Heart left ventricle (tissue), 16 donors: ENCODE data around the gene MED12L. TPM values are rescaled to one million over a fixed set of nuclear protein-coding genes. Genes with fewer than 3 reads are reported as not detected.
A peak's percentile ranks its signal among the peaks of the same experiment; 100 is the strongest.

Experiments used
- ATAC-seq, 4 donors: fragments of 200-7000 bp; cut with Tn5 transposase; one replicate each; pipeline ENCODE4 v1.9.1; 2020 to 2022; ENCODE audit warnings: moderate library complexity in 4 of 4, mild to moderate bottlenecking in 3 of 4, moderate number of reproducible peaks in 1 of 4
- DNase-seq, 5 donors: peaks; one replicate each; pipeline ENCODE4 v3.0.0-alpha.2; 2020
- H3K27ac ChIP-seq, 12 donors: fragments of 200-600 bp; sonication (generic) in 4 of 12; one replicate each; pipeline versions ENCODE4 v1.5.0 to v1.8.0; 2016 to 2022; ENCODE audit warnings: mild to moderate bottlenecking in 2 of 12
- H3K27me3 ChIP-seq, 9 donors: fragments of 200-600 bp; sonication (generic) in 2 of 9; one replicate each; pipeline versions ENCODE4 v1.5.1 to v1.8.0; 2016 to 2022; ENCODE audit warnings: mild to moderate bottlenecking in 3 of 9
- H3K36me3 ChIP-seq, 9 donors: fragments of 200-600 bp; sonication (generic) in 2 of 9; one replicate each; pipeline versions ENCODE4 v1.5.0 to v1.8.0; 2018 to 2022; ENCODE audit warnings: mild to moderate bottlenecking in 2 of 9
- H3K4me1 ChIP-seq, 12 donors: fragments of 200-600 bp; sonication (generic) in 4 of 12; one replicate each; pipeline versions ENCODE4 v1.5.0 to v1.8.0; 2016 to 2022; ENCODE audit warnings: mild to moderate bottlenecking in 3 of 12
- H3K4me3 ChIP-seq, 12 donors: fragments of 200-600 bp; sonication (generic) in 4 of 12; one replicate each; pipeline versions ENCODE4 v1.5.0 to v1.8.0; 2017 to 2022; ENCODE audit warnings: mild to moderate bottlenecking in 9 of 12, moderate library complexity in 4 of 12
- H3K9me3 ChIP-seq, 12 donors: fragments of 200-600 bp; sonication (generic) in 4 of 12; one replicate each; pipeline versions ENCODE4 v1.5.0 to v1.8.0; 2016 to 2022; ENCODE audit warnings: mild to moderate bottlenecking in 1 of 12
- CTCF ChIP-seq, 12 donors: fragments of 200-600 bp; sonication (generic) in 4 of 12; IDR thresholded peaks; one replicate each; pipeline versions ENCODE4 v1.5.0 to v1.8.0; 2018 to 2022; ENCODE audit warnings: antibody characterized with exemption in 12 of 12, mild to moderate bottlenecking in 5 of 12
- POLR2A ChIP-seq, 2 donors: fragments of 450-650 bp; IDR thresholded peaks; one replicate each; pipeline ENCODE4 v1.6.1; 2017; ENCODE audit warnings: antibody characterized with exemption in 2 of 2, mild to moderate bottlenecking in 2 of 2, moderate library complexity in 2 of 2
- WGBS, 4 donors: extraction: QIAGEN DNeasy Blood & Tissue Kit in 2 of 4; methylation state at CpG; one replicate each; pipeline versions ENCODE4 v1.1.5 to v1.1.7; 2013 to 2018; 5-methylcytosine and 5-hydroxymethylcytosine counted together
- intact Hi-C, 10 donors: fragments of 100-400 bp; cut with DNase I; formaldehyde crosslinking; loops; one replicate each; pipeline versions ENCODE4 v1.11.1 to v1.14.2; 2022
- polyA plus RNA-seq, 2 donors: library from polyadenylated mRNA; stranded (reverse); fragments of 200-250 nt; gene quantifications; one replicate each; pipeline ENCODE4 v1.2.3, GENCODE V29; 2013
- total RNA-seq, 9 donors: library from RNA; depleted of rRNA in 2 of 9; stranded (reverse); fragments of >200 nt in 2 of 9; fragmentation: NEBNext Ultra II Directional in 3 of 9; extraction: Animal tissue kit (Norgen Biotek cat#: 25700) in 3 of 9; gene quantifications; one replicate each; pipeline versions ENCODE4 v1.1.0 to v1.2.4, GENCODE V29; 2016 to 2023
- donor health status: ischemic (EF 13 %, LVEDD 7.1; RV severe dilation, severe dysfunction).
- donor health status: healthy with polysubstance abuse.
- donor health status: DM: no; HTN: yes; CAD: no.
- donor health status: DM: no; HTN: no; CAD: no.
- donor health status: ischemic (EF 25% LVEDD 6.9; RV normal size, moderate dysfunction).
- donor health status: ischemic (EF 25% LVEDD 5.7; RV mildly dilated, moderate dysfunction).
- donor health status: healthy.
- donor health status: DM: yes; HTN: yes; CAD: no.
- donor health status: ischemic (EF 35%, LVEDD 5.7; RV mildly dilated, moderate dysfunction).
- donor health status: nonischemic (EF 11% LVEDD 7.7; RV severe dilation, severe dysfunction).
- donor health status: DM: yes; HTN: yes; CAD: no.
- donor health status: PGD.
- donor health status: ischemic (EF 29% LVEDD 5.4; RV normal size, mild dysfunction).
- donor health status: nonischemic (EF 23%, LVEDD 6.1; RV moderate dilation, normal function).

Gene MED12L
- total and polyA plus RNA-seq, 11 donors: 0.06 to 2.1 (median 0.39) TPM

DNA sequence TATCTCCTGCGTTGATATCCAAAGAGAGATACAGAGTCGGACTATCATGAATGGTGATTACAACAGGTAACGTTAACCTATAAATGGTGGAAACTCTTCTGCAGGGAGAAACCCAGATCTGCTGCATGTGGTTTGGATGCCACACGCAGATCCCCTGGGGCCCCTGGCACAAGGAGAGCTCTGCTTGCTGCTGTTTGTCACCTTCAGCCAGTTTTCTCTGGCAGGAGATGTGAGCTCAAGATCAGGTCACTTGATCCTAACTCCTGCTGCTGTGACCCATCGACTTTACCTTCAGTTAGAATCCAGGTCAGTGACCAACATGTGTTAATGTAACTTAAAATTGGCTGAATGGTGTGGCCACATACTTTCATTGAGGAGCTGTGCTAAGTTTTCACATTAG lies 141.4 kb downstream of the MED12L start:
- no peaks in the 10 kb centered on the region for H3K9me3 ChIP-seq
- peaks cover 0 to 46% (median 14%) of the 10 kb centered on the region in 12 donors for H3K4me1 ChIP-seq
- ATAC-seq: no peak
- no peak for DNase-seq
- no peak overlapping the region for H3K27ac ChIP-seq
- no peaks in the 10 kb centered on the region for H3K27me3 ChIP-seq
- 77 to 87% (median 85%) methylated on average over 5 of the region's 5 CpGs for WGBS, 4 donors
- intact Hi-C loops: loop anchor here (1.0 to 10.0 kb wide), 13 partner anchors 55 to 690 kb away; partner anchors contain the start of gene P2RY13 (in 1 of the 10)
- TF ChIP-seq CTCF (IDR thresholded peaks at IDR 0.05) (no peak), POLR2A (IDR thresholded peaks at IDR 0.05) (no peak)
- no peaks in the 10 kb centered on the region for H3K36me3 ChIP-seq
- no peak overlapping the region for H3K4me3 ChIP-seq

DNA sequence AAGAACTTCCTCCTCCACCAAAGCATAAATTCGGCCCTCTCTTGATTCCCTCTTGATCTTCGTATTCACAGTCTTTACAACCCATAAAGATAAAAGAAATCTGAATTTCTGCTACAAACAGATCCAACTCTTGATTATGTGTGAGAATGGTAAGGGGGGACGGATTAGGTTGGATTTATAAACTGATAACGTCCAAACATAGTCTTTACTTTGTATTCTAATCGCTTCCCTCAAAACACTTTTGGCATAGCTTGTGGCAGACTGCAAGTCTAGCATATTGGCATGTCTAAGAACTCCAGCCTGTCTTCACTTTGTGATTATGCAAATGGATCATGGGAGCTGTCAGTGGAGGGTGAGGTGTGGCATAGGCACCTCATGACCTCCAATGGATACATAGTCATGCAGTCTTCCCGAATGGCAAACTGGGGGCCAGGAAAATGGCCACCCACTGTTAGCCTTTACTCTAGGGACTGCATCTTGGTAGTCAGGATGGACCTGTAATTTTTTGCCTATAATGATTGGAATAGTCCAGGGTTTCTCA lies 141.9 kb downstream of the MED12L start:
- 70 to 80% (median 72%) methylated on average over 6 of the region's 6 CpGs for WGBS, 4 donors
- DNase-seq: no peak
- intact Hi-C loops: loop anchor here (1.0 to 10.0 kb wide), 13 partner anchors 55 to 690 kb away; partner anchors contain the start of gene P2RY13 (in 1 of the 10)
- H3K4me3 ChIP-seq: no peak overlapping the region
- no peaks in the 10 kb centered on the region for H3K36me3 ChIP-seq
- TF ChIP-seq CTCF (IDR thresholded peaks at IDR 0.05) (no peak), POLR2A (IDR thresholded peaks at IDR 0.05) (no peak)
- H3K27me3 ChIP-seq: no peaks in the 10 kb centered on the region
- H3K27ac ChIP-seq: peak overlapping the region in 5 of 12 donors; percentile 6 to 82 (median 62)
- peak; percentile 11 to 44 (median 14) for ATAC-seq
- peaks cover 0 to 46% (median 14%) of the 10 kb centered on the region in 12 donors for H3K4me1 ChIP-seq
- H3K9me3 ChIP-seq: no peaks in the 10 kb centered on the region

GRCh38 chr3:151227807-151228665 lies 142.6 kb downstream of the MED12L start:
- peak; percentile 65 to 94 (median 88) for ATAC-seq
- no peaks in the 10 kb centered on the region for H3K27me3 ChIP-seq
- H3K4me1 ChIP-seq: peaks cover 0 to 46% (median 14%) of the 10 kb centered on the region in 12 donors
- H3K9me3 ChIP-seq: no peaks in the 10 kb centered on the region
- intact Hi-C loops: loop anchor here (1.0 to 10.0 kb wide), 15 partner anchors 53 to 689 kb away; partner anchors contain the start of gene P2RY13 (in 1 of the 10)
- H3K27ac ChIP-seq: peak overlapping the region in 11 of 12 donors; percentile 19 to 86 (median 62)
- no peaks in the 10 kb centered on the region for H3K36me3 ChIP-seq
- peak; percentile 60 to 75 (median 70) for DNase-seq
- 35 to 40% (median 37%) methylated on average over 9 of the region's 9 CpGs for whole genome bisulfite sequencing, 4 donors
- H3K4me3 ChIP-seq: no peak overlapping the region
- TF ChIP-seq POLR2A (IDR thresholded peaks at IDR 0.05) (no peak), CTCF (IDR thresholded peaks at IDR 0.05) (peak; percentile 84 to 96 (median 90))

- no peaks in the 10 kb centered on the region for H3K36me3 ChIP-seq
- peak overlapping the region in 11 of 12 donors; percentile 19 to 86 (median 62) for H3K27ac ChIP-seq
- ATAC-seq (peak in 2 of 4 donors; percentile 65 to 70), DNase-seq (peak in 1 of 5 donors; percentile 48)
- no peak for TF ChIP-seq CTCF (IDR thresholded peaks at IDR 0.05)
- TF ChIP-seq POLR2A (IDR thresholded peaks at IDR 0.05): no peak
- intact Hi-C loops: loop anchor here (1.0 to 10.0 kb wide), 13 partner anchors 52 to 689 kb away; partner anchors contain the start of gene P2RY13 (in 1 of the 10)
- WGBS, 4 donors: 31 to 51% (median 42%) methylated on average over 1 of the region's 1 CpG
- H3K9me3 ChIP-seq: no peaks in the 10 kb centered on the region
- peaks cover 0 to 46% (median 14%) of the 10 kb centered on the region in 12 donors for H3K4me1 ChIP-seq
- no peaks in the 10 kb centered on the region for H3K27me3 ChIP-seq
- H3K4me3 ChIP-seq: no peak overlapping the region
These were observed 143.2 kb downstream of the MED12L start for GRCh38 chr3:151228666-151229040.
